Right ventricle myocardium superior (tissue), 1 donor: ENCODE data around the gene CD36. TPM values are rescaled to one million over a fixed set of nuclear protein-coding genes. Genes with fewer than 3 reads are reported as not detected.

Source experiments
- ATAC-seq: fragments of 200-7000 bp; cut with Tn5 transposase; one replicate; pipeline ENCODE4 v1.9.1; 2020; ENCODE audit warnings: mild to moderate bottlenecking; ENCODE audit not compliant: poor library complexity
- DNase-seq: peaks from one replicate; pipeline ENCODE4 v3.0.0-alpha.2; 2020
- intact Hi-C: fragments of 100-400 bp; cut with DNase I; formaldehyde crosslinking; loops from one replicate; pipeline ENCODE4 v1.11.2; 2022
- long read RNA-seq: library from polyadenylated mRNA; unstranded; transcript quantifications from one replicate; pipeline ENCODE4 v2.0.0, GENCODE V29; 2021
- total RNA-seq: library from RNA; stranded (reverse); fragmentation: NEBNext Ultra II Directional; extraction: Animal tissue kit (Norgen Biotek cat#: 25700); gene quantifications from one replicate; pipeline ENCODE4 v1.2.1, GENCODE V29; 2021
- donor health status: DM: no; HTN: yes; CAD: no; lungs with severe emphysema.

Gene CD36
- total RNA-seq = 1,239 TPM
- long read RNA-seq, transcript CD36-214 (15 exons, 2,298 nt) = minor isoform, 145 of 1,554 reads
- long read RNA-seq, transcript CD36-202 (14 exons, 1,942 nt) = minor isoform, 84 of 1,554 reads
- long read RNA-seq, transcript CD36-201 (14 exons, 2,094 nt) = major isoform, 483 of 1,554 reads
- long read RNA-seq, partial matches to known transcripts = 103 of 1,554 reads
- long read RNA-seq, other reads (novel, unspliced or antisense) = 738 of 1,554 reads

- no peak for DNase-seq
- intact Hi-C loops = loop anchor here (5.0 kb wide), 1 partner anchor 36 kb away; no protein-coding TSS in a partner anchor
- peak; percentile 39 for ATAC-seq
These were observed at the start of gene CD36 for GRCh38 chr7:80637911-80638765. Gene CD36, plus strand, starts transcription at chr7:80638642. Its CDS starts 8,099 bp downstream, at chr7:80646741.

GRCh38 chr7:80589631-80590030, 48.8 kb upstream of the CD36 start:
- ATAC-seq = no peak
- intact Hi-C loops = no loop called here
- no peak for DNase-seq

- intact Hi-C loops = no loop called here
- ATAC-seq (no peak), DNase-seq (no peak)
These were observed 46.8 kb upstream of the CD36 start for GRCh38 chr7:80591654-80592053.

- ATAC-seq (peak; percentile 86), DNase-seq (peak; percentile 49)
- intact Hi-C loops = no loop called here
These were observed 44.4 kb upstream of the CD36 start for GRCh38 chr7:80593869-80594586.

GRCh38 chr7:80596933-80597517, 41.4 kb upstream of the CD36 start:
- intact Hi-C loops = no loop called here
- peak; percentile 37 for ATAC-seq

GRCh38 chr7:80597875-80598274, 40.6 kb upstream of the CD36 start:
- intact Hi-C loops = no loop called here
- ATAC-seq (no peak), DNase-seq (no peak)

More at GRCh38 chr7:80596933-80597517, 41.4 kb upstream of the CD36 start:
- no peak for DNase-seq

GRCh38 chr7:80600046-80600445, 38.4 kb upstream of the CD36 start:
- DNase-seq = no peak
- ATAC-seq = no peak
- intact Hi-C loops = loop anchor here (5.0 to 10.0 kb wide), 2 partner anchors 37 to 115 kb away; partner anchors contain the start of gene CD36

GRCh38 chr7:80601999-80602398, 36.4 kb upstream of the CD36 start:
- ATAC-seq (peak; percentile 54), DNase-seq (no peak)
- intact Hi-C loops = loop anchor here (5.0 to 10.0 kb wide), 2 partner anchors 35 to 117 kb away; partner anchors contain the start of gene CD36

GRCh38 chr7:80603940-80604339, 34.5 kb upstream of the CD36 start:
- DNase-seq (no peak), ATAC-seq (peak; percentile 82)
- intact Hi-C loops = loop anchor here (5.0 to 10.0 kb wide), 2 partner anchors 33 to 119 kb away; partner anchors contain the start of gene CD36

- DNase-seq (no peak), ATAC-seq (peak; percentile 83)
- intact Hi-C loops = loop anchor here (5.0 to 10.0 kb wide), 2 partner anchors 33 to 120 kb away; partner anchors contain the start of gene CD36
These were observed 34.0 kb upstream of the CD36 start for GRCh38 chr7:80604436-80604835.

- intact Hi-C loops = loop anchor here (10.0 kb wide), 1 partner anchor 122 kb away; no protein-coding TSS in a partner anchor
These were observed 31.3 kb upstream of the CD36 start for GRCh38 chr7:80607136-80607535.

GRCh38 chr7:80608336-80608735, 30.1 kb upstream of the CD36 start:
- intact Hi-C loops = loop anchor here (10.0 kb wide), 1 partner anchor 124 kb away; no protein-coding TSS in a partner anchor
- no peak for ATAC-seq
- DNase-seq = no peak

More at GRCh38 chr7:80607136-80607535, 31.3 kb upstream of the CD36 start:
- DNase-seq (no peak), ATAC-seq (no peak)

- intact Hi-C loops = loop anchor here (10.0 kb wide), 1 partner anchor 125 kb away; no protein-coding TSS in a partner anchor
- DNase-seq (peak; percentile 48), ATAC-seq (peak; percentile 81)
These were observed 28.7 kb upstream of the CD36 start for GRCh38 chr7:80609751-80610150.

GRCh38 chr7:80611353-80611752, 27.1 kb upstream of the CD36 start:
- ATAC-seq (no peak), DNase-seq (no peak)

GRCh38 chr7:80611779-80612178, 26.7 kb upstream of the CD36 start:
- peak; percentile 73 for DNase-seq
- intact Hi-C loops = no loop called here
- peak; percentile 61 for ATAC-seq

More at GRCh38 chr7:80611353-80611752, 27.1 kb upstream of the CD36 start:
- intact Hi-C loops = no loop called here

GRCh38 chr7:80612880-80613279, 25.6 kb upstream of the CD36 start:
- no peak for DNase-seq
- intact Hi-C loops = no loop called here
- ATAC-seq = no peak

GRCh38 chr7:80613519-80613918, 24.9 kb upstream of the CD36 start:
- DNase-seq (no peak), ATAC-seq (no peak)
- intact Hi-C loops = no loop called here

GRCh38 chr7:80614851-80615271, 23.6 kb upstream of the CD36 start:
- intact Hi-C loops = no loop called here
- DNase-seq = no peak
- no peak for ATAC-seq
